SK-MEL-5 (cell line): ENCODE results near the gene RBPJ. TPM values are rescaled to one million over a fixed set of nuclear protein-coding genes. Genes with fewer than 3 reads are reported as not detected.

Experiments used
- DNase-seq: peaks from one replicate; pipeline ENCODE4 v3.0.0-alpha.2; 2016; ENCODE audit warnings: low read depth, low spot score
- in situ Hi-C: cut with HindIII; loops from 2 replicates; pipeline ENCODE4 v1.10.0; 2016; ENCODE audit warnings: low sequenced_read_pairs, high pct_unique_total_duplicates, low pct_unique_long_range_greater_than_20kb
- total RNA-seq: library from RNA; depleted of rRNA; stranded (reverse); fragments of >200 nt; shearing (Covaris generic); gene quantifications from 2 replicates; pipeline ENCODE4 v1.2.3, GENCODE V29; 2014

The RBPJ gene
- total RNA-seq, 1 experiment from 2014 or later, result 46.2 TPM

- in situ Hi-C loops, result no loop called here
- DNase-seq, result no peak
Measured at GRCh38 chr4:26459756-26460530, 139.1 kb downstream of the RBPJ start.

DNA sequence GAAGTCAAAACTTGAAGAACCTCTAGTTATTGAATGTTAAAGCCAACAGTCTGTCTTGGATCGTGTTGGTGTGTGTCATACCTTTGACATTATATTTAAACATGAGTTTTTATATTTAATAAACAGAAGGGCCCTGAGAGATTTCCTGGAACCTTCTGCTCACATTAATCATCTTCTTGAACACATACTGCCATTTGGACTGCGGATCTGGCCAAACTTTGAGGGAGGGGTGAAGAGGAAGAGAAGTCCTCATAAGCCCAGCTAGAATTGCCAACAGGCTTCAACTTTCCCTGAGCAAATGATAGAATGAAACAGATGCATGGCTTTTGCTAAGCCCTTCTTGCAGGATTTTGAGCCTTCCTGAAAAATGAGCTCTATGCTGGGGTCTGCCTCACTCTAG lies 142.1 kb downstream of the RBPJ start:
- in situ Hi-C loops, result no loop called here
- DNase-seq, result no peak

DNA sequence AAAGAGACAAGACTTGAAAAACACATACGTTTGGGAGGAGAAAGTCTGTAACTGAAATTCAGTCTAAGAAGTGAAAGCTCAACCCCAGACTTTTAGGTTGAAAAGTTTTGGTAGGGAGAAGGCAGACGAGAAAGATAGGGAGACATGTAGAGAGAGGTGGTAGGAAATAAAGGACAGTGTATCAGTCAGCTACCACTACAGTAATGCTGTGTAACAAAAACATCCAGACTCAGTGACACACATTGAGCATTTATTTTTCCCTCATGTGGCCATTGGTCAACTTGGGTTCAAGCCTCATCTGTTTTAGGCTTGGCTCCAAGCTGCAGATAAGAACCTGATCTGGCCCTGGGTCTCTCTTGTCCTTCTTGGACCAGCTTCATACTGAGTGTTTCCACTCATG lies 142.6 kb downstream of the RBPJ start:
- in situ Hi-C loops, result no loop called here
- no peak for DNase-seq

DNA sequence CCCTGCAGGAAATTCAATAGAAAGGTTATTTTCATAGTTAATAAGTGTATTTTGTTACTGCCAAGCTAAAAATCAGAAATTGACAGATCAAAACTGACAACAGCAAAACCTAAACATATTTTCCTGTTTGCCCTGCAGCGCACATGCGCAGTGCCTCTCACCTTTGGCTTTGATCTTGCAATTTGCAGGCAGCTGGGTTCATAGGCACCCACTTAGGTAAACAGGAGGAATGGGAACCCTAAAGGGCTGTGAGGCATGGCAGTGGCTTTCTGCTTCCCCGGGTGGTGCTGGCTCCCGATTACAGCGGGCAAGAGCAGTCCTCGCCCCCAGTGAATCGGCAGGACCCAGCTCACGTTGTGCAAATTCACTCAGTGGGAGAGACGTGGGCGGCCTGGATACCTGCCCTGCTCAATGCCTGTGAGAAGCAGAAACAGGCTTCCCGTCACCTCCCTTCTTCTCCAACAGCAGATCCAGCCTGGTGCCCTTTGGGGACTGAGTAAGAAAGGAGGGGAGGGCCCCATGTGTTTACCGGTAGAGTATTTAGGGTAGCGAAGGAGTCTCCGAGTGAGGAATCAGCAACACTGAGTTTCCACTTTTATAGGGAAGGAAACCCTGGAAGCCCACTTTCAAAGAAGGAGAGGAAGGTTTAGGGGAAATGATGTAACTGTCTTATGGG lies 143.7 kb downstream of the RBPJ start:
- in situ Hi-C loops, result no loop called here
- DNase-seq, result no peak

DNA sequence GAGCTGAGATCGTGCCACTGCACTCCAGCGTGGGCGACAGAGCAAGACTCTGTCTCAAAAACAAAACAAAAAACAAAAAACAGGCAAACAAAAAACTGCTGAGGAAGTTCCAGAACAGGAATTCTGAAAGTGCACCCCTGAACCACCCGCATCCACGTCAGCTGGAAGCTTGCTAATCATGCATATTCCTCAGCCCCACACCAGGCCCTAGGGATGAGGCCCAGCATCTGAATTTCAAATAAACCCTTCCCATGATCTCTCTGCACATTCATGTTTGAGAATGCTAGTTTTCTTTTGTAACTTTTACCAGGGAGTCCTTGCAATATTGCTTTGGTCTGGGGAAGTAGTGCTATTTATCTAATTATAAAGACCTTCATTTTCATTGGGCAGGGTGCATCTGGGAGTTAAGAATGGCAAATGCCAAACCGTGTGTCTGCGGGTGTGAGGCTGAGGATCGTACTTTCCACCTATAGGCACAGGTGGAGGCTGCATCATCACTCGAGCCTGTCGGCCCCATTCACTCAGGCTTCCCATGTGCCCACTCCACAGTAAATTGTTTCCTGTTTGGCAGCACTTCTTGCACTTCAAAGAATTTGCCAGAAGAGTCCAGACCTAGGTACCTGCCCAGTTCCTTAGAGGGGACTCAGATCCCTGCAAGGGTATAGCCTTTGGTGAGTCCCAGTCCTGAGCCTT lies 145.9 kb downstream of the RBPJ start:
- no peak for DNase-seq
- in situ Hi-C loops, result no loop called here

GRCh38 chr4:26467724-26468123 lies 146.9 kb downstream of the RBPJ start:
- in situ Hi-C loops, result no loop called here
- DNase-seq, result no peak

DNA sequence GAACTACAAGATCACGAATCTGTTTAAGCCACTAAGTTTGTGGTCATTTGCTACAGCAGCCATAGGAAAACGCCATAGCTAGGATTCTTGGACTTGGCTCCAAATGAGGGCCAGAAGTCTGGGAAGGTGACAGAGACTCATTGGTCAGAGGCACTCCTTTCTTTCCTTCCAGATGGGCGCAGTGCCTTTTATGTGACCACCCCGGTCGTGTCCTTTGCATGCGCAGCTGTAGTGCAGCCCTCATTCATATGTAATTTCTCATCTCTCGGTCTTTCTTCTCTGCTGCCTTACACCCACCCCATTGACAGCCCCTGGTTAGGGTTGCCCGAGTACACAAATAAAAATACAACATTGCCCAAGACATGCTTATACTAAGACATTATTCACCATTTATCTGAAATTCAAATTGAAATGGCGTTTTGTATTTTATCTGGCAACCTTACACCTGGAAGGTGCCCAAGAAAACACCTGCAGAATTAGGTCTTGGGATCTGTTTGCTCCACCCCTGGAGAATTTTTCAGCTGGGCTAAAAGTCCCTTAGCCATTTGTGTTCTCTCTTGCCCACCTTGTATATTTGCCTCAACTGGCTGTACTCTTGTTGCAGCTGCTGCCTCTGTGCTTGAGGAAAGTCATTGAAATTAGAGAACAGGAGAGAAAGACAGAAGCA lies 147.6 kb downstream of the RBPJ start:
- no peak for DNase-seq
- in situ Hi-C loops, result no loop called here

- in situ Hi-C loops, result no loop called here
Measured at GRCh38 chr4:26468977-26469376, 148.2 kb downstream of the RBPJ start.

DNA sequence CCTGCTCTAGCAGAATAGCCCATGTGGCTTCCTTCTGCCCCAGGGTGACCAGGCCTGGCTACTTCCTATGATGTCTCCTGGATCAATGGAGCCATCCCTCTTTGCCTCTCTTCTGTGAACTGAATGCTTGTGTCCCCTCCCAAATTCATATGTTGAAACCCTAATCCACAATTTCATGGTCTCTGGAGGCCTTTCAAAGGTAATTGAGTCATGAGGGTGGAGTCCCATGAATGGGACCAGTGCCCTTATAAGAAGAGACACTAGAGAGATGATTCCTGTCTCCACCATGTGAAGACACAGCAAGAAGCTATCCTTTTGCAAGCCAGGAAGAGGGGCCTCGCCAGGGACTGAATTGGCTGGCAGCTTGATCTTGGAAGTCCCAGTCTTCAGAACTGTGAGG lies 151.1 kb downstream of the RBPJ start:
- DNase-seq, result no peak
- in situ Hi-C loops, result no loop called here

More at GRCh38 chr4:26468977-26469376, 148.2 kb downstream of the RBPJ start:
- no peak for DNase-seq

GRCh38 chr4:26473893-26474292 lies 153.1 kb downstream of the RBPJ start:
- in situ Hi-C loops, result no loop called here
- peak; percentile 37 for DNase-seq

- DNase-seq, result no peak
- in situ Hi-C loops, result no loop called here
Measured at GRCh38 chr4:26474551-26474950, 153.7 kb downstream of the RBPJ start.

- in situ Hi-C loops, result no loop called here
- DNase-seq, result no peak
Measured at GRCh38 chr4:26475716-26476115, 154.9 kb downstream of the RBPJ start.

GRCh38 chr4:26476545-26476944 lies 155.7 kb downstream of the RBPJ start:
- in situ Hi-C loops, result no loop called here
- DNase-seq, result no peak

DNA sequence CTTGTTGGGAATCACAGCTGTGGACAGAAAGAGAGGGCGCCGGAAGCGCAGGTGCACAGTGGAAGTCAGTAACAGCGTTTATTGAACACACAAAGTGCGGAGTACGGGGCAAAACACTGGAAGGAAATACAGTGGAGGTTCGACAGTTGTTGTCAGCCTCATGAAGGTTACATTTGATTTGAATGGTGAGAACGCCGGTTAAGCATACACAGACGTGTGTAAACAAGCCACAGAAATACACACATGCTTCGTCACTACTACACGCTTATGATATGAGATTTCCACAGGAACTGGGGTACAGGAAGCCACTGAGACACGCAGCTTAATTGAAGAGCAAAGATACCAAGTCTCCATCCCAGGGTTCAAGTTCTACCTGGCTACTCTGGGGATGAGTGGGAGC lies 157.5 kb downstream of the RBPJ start:
- in situ Hi-C loops, result no loop called here

GRCh38 chr4:26482508-26483462 lies 162.0 kb downstream of the RBPJ start:
- DNase-seq, result no peak
- in situ Hi-C loops, result no loop called here

More for the DNA sequence above, 157.5 kb downstream of the RBPJ start:
- no peak for DNase-seq

GRCh38 chr4:26484032-26484515 lies 163.3 kb downstream of the RBPJ start:
- in situ Hi-C loops, result no loop called here
- DNase-seq, result no peak

- in situ Hi-C loops, result no loop called here
Measured at GRCh38 chr4:26484516-26484915, 163.7 kb downstream of the RBPJ start.

More at GRCh38 chr4:26484516-26484915, 163.7 kb downstream of the RBPJ start:
- DNase-seq, result no peak
